ENCODE results near the gene PRAMEF14.
"Not testable (repeated sequence)": the region's sequence is repeated elsewhere in the genome, so short reads cannot be mapped to it uniquely, and the experiment has no call there.

The PRAMEF14 gene, protein sequence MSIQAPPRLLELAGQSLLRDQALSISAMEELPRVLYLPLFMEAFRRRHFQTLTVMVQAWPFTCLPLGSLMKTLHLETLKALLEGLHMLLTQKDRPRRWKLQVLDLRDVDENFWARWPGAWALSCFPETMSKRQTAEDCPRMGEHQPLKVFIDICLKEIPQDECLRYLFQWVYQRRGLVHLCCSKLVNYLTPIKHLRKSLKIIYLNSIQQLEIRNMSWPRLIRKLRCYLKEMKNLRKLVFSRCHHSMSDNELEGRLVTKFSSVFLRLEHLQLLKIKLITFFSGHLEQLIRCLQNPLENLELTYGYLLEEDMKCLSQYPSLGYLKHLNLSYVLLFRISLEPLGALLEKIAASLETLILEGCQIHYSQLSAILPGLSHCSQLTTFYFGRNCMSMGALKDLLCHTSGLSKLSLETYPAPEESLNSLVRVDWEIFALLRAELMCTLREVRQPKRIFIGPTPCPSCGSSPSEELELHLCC

GRCh38 chr1:13347034-13347433, at the start of gene PRAMEF14:
TSS of gene PRAMEF14 (minus strand) at chr1:13347134. CDS start at chr1:13345314, 1,820 bp downstream.
- DNase-seq = not testable (repeated sequence)

DNA sequence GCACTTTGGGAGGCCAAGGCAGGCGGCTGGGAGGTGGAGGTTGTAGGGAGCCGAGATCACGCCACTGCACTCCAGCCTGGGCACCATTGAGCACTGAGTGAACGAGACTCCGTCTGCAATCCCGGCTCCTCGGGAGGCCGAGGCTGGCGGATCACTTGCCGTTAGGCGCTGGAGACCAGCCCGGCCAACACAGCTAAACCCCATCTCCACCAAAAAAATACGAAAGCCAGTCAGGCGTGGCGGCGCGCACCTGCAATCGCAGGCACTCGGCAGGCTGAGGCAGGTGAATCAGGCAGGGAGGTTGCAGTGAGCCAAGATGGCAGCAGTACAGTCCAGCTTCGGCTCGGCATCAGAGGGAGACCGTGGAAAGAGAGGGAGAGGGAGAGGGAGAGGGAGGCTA, 48.4 kb upstream of the PRAMEF14 start:
- not testable (repeated sequence) for DNase-seq

GRCh38 chr1:13394761-13395160, 47.8 kb upstream of the PRAMEF14 start:
- DNase-seq = not testable (repeated sequence)

DNA sequence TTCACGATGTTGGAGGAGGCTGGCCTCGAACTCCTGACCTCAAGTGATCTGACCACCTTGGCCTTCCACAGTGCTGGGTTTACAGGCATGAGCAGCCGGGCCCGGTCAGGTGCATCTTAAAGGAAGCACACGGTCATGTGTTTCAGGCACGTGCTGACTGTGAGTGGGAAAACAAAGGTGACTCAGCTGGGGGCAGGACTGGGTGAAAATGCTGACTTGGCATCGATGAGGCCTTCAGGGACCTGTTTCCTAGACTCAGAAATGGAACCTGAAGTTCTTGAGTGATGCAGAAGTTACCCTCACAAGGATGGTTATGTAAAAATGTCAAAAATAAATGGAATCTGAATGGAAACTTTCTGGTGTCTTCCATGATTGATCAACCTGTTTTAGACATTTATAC, 46.1 kb upstream of the PRAMEF14 start:
- not testable (repeated sequence) for DNase-seq

GRCh38 chr1:13389332-13389731, 42.4 kb upstream of the PRAMEF14 start, which contains the start of gene PRAMEF17:
TSS of gene PRAMEF17 (plus strand) at chr1:13389632. CDS start at chr1:13389658, 26 bp downstream.
- not testable (repeated sequence) for DNase-seq

DNA sequence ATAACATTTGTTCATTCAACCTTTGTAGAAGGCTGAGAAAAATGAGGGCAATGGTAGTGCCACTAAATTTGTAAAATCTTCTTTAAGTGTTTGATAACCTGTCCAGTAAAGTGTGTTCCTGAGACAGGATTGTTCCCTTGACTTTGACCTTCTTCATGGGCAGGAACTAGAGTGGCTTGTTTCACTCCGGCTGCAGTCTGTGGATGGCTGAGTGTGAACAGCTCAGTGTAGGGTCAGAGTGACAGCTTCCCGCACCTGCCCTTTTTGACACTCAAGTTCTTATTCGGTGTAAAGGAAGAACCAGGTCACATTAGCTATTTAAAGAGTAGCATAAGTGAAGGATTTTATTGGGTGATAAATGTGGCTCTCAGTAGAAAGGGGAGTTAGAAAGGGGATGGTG, 33.4 kb upstream of the PRAMEF14 start:
- not testable (repeated sequence) for DNase-seq

DNA sequence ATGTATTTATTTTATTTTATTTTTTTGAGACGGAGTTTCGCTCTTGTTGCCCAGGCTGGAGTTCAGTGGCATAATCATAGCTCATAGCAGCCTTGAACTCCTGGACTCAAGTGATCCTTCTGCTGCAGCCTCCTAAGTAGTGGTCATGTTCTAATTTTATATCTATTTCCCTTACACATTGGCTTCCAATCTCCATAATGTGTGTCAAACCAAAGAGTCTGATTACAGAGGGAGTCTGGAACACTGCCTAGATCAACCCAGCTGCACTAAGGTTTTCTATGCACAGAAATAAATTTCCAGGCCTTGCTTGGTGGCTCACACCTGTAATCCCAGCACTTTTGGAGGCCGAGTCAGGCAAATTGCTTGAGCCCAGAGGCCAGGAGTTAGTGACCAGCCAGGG, 32.0 kb upstream of the PRAMEF14 start:
- DNase-seq = not testable (repeated sequence)

DNA sequence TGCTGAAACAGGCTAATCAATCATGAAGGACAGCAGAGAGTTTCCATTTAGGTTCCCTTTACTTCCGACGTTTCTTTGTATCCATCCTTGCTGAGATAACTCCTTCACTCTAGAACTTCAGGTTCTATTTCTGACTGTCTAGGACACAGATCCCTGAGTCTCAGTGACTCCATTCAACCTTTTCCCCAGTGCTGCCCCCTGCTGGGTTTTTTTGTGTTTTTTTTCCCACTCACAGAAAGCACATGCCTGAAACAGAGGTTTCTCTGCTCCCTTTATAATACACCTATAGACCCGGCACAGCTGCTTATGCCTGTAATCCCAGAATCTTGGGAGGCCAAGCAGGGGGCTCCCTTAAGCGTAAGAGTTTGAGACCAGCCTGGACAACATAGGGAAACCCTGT, 21.6 kb upstream of the PRAMEF14 start:
- DNase-seq = not testable (repeated sequence)

- not testable (repeated sequence) for DNase-seq
Observed at GRCh38 chr1:13366536-13366935, 19.6 kb upstream of the PRAMEF14 start.

- DNase-seq = not testable (repeated sequence)
Observed at GRCh38 chr1:13364928-13365327, 18.0 kb upstream of the PRAMEF14 start.

- not testable (repeated sequence) for DNase-seq
Observed at GRCh38 chr1:13362364-13362763, 15.4 kb upstream of the PRAMEF14 start.

GRCh38 chr1:13356774-13357173, 9.8 kb upstream of the PRAMEF14 start:
- not testable (repeated sequence) for DNase-seq

DNA sequence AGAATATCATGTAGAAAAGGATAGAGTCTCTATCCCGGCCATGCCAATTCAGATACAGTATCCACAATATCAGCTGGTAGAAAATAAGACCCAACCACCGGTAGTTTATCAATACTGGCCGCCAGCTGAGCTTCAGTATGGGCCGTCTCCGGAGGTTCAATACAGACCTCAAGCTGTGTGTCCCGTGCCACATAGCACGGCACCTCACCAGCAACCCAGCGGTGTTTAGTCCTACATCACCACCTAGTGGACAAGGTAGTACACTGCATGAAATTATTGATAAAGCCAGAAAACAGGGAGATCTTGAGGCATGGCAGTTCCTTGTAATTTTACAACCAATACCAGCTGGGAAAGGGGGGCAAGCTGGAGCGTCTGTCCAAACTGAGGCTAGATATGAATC, 7.5 kb upstream of the PRAMEF14 start:
- DNase-seq = not testable (repeated sequence)

DNA sequence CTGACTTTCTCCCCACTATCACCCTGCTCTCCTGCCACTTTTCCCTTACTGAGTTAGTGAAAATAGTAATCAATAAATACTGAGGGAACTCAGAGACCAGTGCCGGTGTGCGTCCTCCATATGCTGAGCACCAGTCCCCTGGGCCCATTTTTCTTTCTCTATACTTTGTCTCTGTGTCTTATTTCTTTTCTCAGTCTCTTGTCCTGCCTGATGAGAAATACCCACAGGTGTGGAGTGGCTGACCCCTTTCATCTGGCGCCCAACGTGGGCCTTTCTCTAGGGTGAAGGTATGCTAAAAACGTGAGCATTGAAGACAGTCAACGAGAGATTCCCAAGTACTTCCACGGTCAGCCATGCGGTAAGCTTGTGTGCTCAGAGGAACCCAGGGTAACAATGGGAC, 6.5 kb upstream of the PRAMEF14 start:
- not testable (repeated sequence) for DNase-seq

GRCh38 chr1:13342496-13342895, 4.4 kb downstream of the PRAMEF14 start:
- not testable (repeated sequence) for DNase-seq

DNA sequence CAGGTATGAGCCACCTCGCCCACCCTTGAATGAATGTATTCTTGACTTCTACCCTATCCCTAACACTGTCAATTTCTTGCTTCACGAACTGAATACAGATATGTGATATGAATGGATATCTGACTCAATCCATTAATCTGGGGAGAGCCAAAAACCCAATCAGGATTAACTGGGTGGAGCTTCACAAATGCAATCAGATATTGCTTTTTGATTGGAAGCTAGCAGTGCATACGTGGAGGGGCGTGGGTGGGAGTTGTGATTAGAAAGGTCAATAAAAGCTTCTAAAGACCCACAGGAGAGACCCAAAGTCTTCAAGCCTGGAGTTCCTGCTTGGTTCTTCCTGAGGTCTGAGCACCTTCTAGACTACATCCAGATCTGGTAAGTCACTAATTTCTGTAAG, 31.7 kb downstream of the PRAMEF14 start, which contains the start of gene PRAMEF15:
Gene PRAMEF15, plus strand, starts transcription at position 301 of the 400 bp plus-strand sequence. CDS start 2,827 bp downstream, outside the sequence.
- DNase-seq = not testable (repeated sequence)

DNA sequence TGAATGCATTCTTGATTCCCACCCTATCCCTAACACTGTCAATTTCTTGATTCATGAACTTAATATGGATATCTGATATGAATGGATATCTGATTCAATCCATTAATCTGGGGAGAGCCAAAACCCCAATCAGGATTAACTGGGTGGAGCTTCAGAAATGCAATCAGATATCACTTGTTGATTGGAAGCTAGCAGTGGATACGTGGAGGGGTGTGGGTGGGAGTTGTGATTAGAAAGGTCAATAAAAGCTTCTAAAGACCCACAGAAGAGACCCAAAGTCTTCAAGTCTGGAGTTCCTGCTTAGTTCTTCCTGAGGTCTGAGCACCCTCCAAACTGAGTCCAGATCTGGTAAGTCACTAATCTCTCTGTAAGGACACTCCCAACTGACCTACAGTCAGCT, 43.7 kb downstream of the PRAMEF14 start, which contains the start of gene PRAMEF33:
Gene PRAMEF33, plus strand, starts transcription at position 301 of the 400 bp plus-strand sequence. CDS start 2,416 bp downstream, outside the sequence.
- not testable (repeated sequence) for DNase-seq

DNA sequence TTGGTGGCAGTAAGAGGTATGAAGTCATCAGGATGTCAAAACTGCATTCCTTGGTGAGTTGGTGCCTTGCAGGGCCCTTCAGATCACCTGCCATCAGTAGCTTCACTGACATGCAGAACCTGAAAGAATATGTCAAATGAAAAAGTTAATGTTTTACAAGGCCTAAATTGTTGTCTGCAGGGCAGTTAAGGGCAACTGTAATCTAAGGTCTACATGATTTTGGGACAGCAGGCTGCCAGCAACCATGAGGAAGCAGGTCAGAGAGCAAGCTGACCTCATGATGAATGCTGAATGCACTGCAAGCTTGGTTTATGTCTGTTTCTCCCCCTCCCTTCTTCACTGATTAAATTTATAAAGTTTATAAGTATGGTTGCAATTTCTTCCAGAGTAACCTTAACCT, 44.7 kb downstream of the PRAMEF14 start:
- DNase-seq = not testable (repeated sequence)

GRCh38 chr1:13298699-13299098, 48.2 kb downstream of the PRAMEF14 start:
- DNase-seq = not testable (repeated sequence)

DNA sequence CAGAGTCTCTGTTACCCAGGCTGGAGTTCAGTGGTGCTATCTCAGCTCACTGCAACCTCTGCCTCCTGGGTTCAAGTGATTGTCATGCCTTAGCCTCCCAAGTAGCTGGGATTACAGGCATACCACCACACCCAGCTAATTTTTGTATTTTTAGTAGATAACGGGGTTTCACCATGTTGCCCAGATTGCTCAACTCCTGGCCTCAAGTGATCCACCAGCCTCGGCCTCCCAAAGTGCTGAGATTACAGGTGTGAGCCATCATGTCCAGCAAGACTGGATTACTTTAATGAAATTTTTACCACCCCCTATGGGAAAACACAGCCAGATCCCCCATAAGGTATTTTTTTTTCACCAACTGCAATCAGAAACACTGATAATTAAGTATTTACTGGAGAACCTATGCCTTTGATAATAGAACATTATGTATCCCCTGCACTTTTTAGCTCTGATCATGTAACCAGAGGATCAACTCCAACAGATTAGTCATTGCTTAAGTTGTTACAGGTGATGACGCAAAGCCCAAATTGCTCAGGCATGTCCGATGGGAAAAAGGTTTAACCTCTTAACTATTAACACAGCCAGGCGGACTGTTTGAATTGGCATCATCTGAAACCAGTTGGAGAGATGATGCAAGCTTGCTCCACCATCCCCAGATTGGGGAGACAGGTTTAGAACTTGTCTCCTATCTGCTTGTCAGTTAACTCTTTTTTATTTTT, 49.6 kb downstream of the PRAMEF14 start:
- not testable (repeated sequence) for DNase-seq

Data from NCI-H2081 treated with DMSO at 0.1 percent for 48 hours (cell line).